HTERT RPE-1 (cell line): Measurements from ENCODE around the gene GRAP2.
"Not testable (repeated sequence)": the region's sequence is repeated elsewhere in the genome, so short reads cannot be mapped to it uniquely, and the experiment has no call there.

Source experiments
- in situ Hi-C: fragments of 300-500 bp; cut with MboI; formaldehyde crosslinking; loops from 4 replicates; pipeline ENCODE4 v1.14.3; 2020; ENCODE audit warnings: low sequenced_read_pairs

GRAP2 gene

GRCh38 chr22:39896313-39896996 is 4.4 kb upstream of the GRAP2 start:
- in situ Hi-C loops, result no loop called here

- in situ Hi-C loops, result no loop called here
Observed at GRCh38 chr22:39897841-39898240, 3.0 kb upstream of the GRAP2 start.

- in situ Hi-C loops, result no loop called here
Observed at GRCh38 chr22:39898997-39899396, 1.9 kb upstream of the GRAP2 start.

- in situ Hi-C loops, result no loop called here
Observed at GRCh38 chr22:39901565-39902146, 772 bp downstream of the GRAP2 start.

- in situ Hi-C loops, result not testable (repeated sequence)
Observed at GRCh38 chr22:39904024-39904423, 3.1 kb downstream of the GRAP2 start.

- in situ Hi-C loops, result no loop called here
Observed at GRCh38 chr22:39904862-39905261, 4.0 kb downstream of the GRAP2 start.

- in situ Hi-C loops, result no loop called here
Observed at GRCh38 chr22:39905687-39906086, 4.8 kb downstream of the GRAP2 start.

GRCh38 chr22:39906207-39906606 is 5.3 kb downstream of the GRAP2 start:
- in situ Hi-C loops, result no loop called here

GRCh38 chr22:39907047-39907446 is 6.2 kb downstream of the GRAP2 start:
- in situ Hi-C loops, result no loop called here

- in situ Hi-C loops, result no loop called here
Observed at GRCh38 chr22:39907605-39908097, 6.8 kb downstream of the GRAP2 start.

GRCh38 chr22:39908136-39908535 is 7.3 kb downstream of the GRAP2 start:
- in situ Hi-C loops, result no loop called here

GRCh38 chr22:39908737-39909136 is 7.9 kb downstream of the GRAP2 start:
- in situ Hi-C loops, result no loop called here

GRCh38 chr22:39910876-39911613 is 10.2 kb downstream of the GRAP2 start:
- in situ Hi-C loops, result no loop called here

- in situ Hi-C loops, result no loop called here
Observed at GRCh38 chr22:39913321-39913720, 12.4 kb downstream of the GRAP2 start.

- in situ Hi-C loops, result no loop called here
Observed at GRCh38 chr22:39913886-39914285, 13.0 kb downstream of the GRAP2 start.

- in situ Hi-C loops, result no loop called here
Observed at GRCh38 chr22:39914584-39914983, 13.7 kb downstream of the GRAP2 start.

GRCh38 chr22:39915295-39915726 is 14.4 kb downstream of the GRAP2 start:
- in situ Hi-C loops, result no loop called here

GRCh38 chr22:39916496-39916895 is 15.6 kb downstream of the GRAP2 start:
- in situ Hi-C loops, result no loop called here

- in situ Hi-C loops, result no loop called here
Observed at GRCh38 chr22:39917197-39917643, 16.3 kb downstream of the GRAP2 start.

- in situ Hi-C loops, result no loop called here
Observed at GRCh38 chr22:39917776-39918495, 17.1 kb downstream of the GRAP2 start.

GRCh38 chr22:39920134-39920743 is 19.4 kb downstream of the GRAP2 start:
- in situ Hi-C loops, result no loop called here
